ENCODE results near the gene SIPA1L3. TPM values are rescaled to one million over a fixed set of nuclear protein-coding genes. Genes with fewer than 3 reads are reported as not detected.

Gene SIPA1L3
- total RNA-seq, 2 donors from 2014 or later, result 42.8 to 48.2 TPM

- Mint-ChIP-seq H3K4me1 (no peaks in the 10 kb centered on the region), H3K9me3 (no peaks in the 10 kb centered on the region), H3K27me3 (ENCODE audit: insufficient read depth) (no peaks in the 10 kb centered on the region), H3K27ac (peak overlapping the region; percentile 38), H3K4me3 (no peak overlapping the region), H3K36me3 (ENCODE audit: low read depth) (peaks cover 23% of the 10 kb centered on the region)
- no peaks in the 10 kb centered on the region for H3K9me3 ChIP-seq (ENCODE audit: control insufficient read depth, low read length)
- H3K4me3 ChIP-seq (ENCODE audit: low read length), result no peak overlapping the region
- TF ChIP-seq, protein P1, sequence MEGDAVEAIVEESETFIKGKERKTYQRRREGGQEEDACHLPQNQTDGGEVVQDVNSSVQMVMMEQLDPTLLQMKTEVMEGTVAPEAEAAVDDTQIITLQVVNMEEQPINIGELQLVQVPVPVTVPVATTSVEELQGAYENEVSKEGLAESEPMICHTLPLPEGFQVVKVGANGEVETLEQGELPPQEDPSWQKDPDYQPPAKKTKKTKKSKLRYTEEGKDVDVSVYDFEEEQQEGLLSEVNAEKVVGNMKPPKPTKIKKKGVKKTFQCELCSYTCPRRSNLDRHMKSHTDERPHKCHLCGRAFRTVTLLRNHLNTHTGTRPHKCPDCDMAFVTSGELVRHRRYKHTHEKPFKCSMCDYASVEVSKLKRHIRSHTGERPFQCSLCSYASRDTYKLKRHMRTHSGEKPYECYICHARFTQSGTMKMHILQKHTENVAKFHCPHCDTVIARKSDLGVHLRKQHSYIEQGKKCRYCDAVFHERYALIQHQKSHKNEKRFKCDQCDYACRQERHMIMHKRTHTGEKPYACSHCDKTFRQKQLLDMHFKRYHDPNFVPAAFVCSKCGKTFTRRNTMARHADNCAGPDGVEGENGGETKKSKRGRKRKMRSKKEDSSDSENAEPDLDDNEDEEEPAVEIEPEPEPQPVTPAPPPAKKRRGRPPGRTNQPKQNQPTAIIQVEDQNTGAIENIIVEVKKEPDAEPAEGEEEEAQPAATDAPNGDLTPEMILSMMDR (conservative IDR thresholded peaks at IDR 0.05), result no peak
- no peak overlapping the region for H3K9ac ChIP-seq (ENCODE audit: extremely low read depth, low read length, poor library complexity, severe bottlenecking)
- DNase-seq, result no peak
- H3K27ac ChIP-seq (ENCODE audit: low read depth, low read length), result no peak overlapping the region
- H3K27me3 ChIP-seq (ENCODE audit: control insufficient read depth, insufficient read depth, low read length, poor library complexity, severe bottlenecking), result no peaks in the 10 kb centered on the region
- H3K4me1 ChIP-seq (ENCODE audit: control insufficient read depth, insufficient read depth, low read length), result no peaks in the 10 kb centered on the region
- WGBS, 2 experiments (ENCODE audit: insufficient coverage in 1 of 2, insufficient read length in 1 of 2), result 92 to 97% methylated on average over 6 of the region's 6 CpGs
- H3K36me3 ChIP-seq (ENCODE audit: control insufficient read depth, insufficient read depth, low read length), result peaks cover 6% of the 10 kb centered on the region
These were observed 237.7 kb downstream of the SIPA1L3 start for GRCh38 chr19:38144667-38145066.

DNA sequence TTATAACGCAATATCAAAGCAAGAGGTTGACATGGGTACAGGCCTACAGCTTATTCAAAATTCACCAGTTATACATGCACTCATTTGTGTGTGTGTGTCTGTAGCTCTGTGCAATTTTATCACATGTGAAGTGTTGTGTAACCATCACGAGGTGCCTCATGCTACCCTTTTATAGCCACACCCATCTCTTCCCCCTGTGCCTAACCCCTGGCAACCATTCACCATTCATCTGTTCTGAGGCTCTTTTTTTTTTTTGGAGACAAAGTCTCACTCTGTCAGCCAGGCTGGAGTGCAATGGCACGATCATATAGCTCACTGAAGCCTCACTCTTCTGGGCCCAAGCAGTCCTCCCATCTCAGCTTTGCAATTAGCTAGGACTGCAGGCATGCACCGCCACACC is 238.6 kb downstream of the SIPA1L3 start:
- TF ChIP-seq, protein P1 (conservative IDR thresholded peaks at IDR 0.05), result no peak
- no peak overlapping the region for H3K4me3 ChIP-seq (ENCODE audit: low read length)
- H3K4me1 ChIP-seq (ENCODE audit: control insufficient read depth, insufficient read depth, low read length), result no peaks in the 10 kb centered on the region
- H3K36me3 Mint-ChIP-seq (ENCODE audit: low read depth), result peaks cover 27% of the 10 kb centered on the region
- no peak for DNase-seq
- WGBS, 2 experiments (ENCODE audit: insufficient coverage in 1 of 2, insufficient read length in 1 of 2), result 91 to 94% methylated on average over 4 of the region's 4 CpGs
- H3K9me3 Mint-ChIP-seq, result no peaks in the 10 kb centered on the region
- peaks cover 6% of the 10 kb centered on the region for H3K36me3 ChIP-seq (ENCODE audit: control insufficient read depth, insufficient read depth, low read length)
- no peaks in the 10 kb centered on the region for H3K27me3 Mint-ChIP-seq (ENCODE audit: insufficient read depth)
- H3K27ac ChIP-seq (ENCODE audit: low read depth, low read length), result no peak overlapping the region
- no peak overlapping the region for H3K9ac ChIP-seq (ENCODE audit: extremely low read depth, low read length, poor library complexity, severe bottlenecking)
- H3K9me3 ChIP-seq (ENCODE audit: control insufficient read depth, low read length), result no peaks in the 10 kb centered on the region
- no peaks in the 10 kb centered on the region for H3K4me1 Mint-ChIP-seq
- H3K27ac Mint-ChIP-seq, result no peak overlapping the region
- no peaks in the 10 kb centered on the region for H3K27me3 ChIP-seq (ENCODE audit: control insufficient read depth, insufficient read depth, low read length, poor library complexity, severe bottlenecking)
- H3K4me3 Mint-ChIP-seq, result no peak overlapping the region

- Histone ChIP-seq H3K9ac (ENCODE audit: extremely low read depth, low read length, poor library complexity, severe bottlenecking) (no peak overlapping the region), H3K27me3 (ENCODE audit: control insufficient read depth, insufficient read depth, low read length, poor library complexity, severe bottlenecking) (no peaks in the 10 kb centered on the region), H3K9me3 (ENCODE audit: control insufficient read depth, low read length) (no peaks in the 10 kb centered on the region), H3K27ac (ENCODE audit: low read depth, low read length) (no peak overlapping the region), H3K4me1 (ENCODE audit: control insufficient read depth, insufficient read depth, low read length) (peaks cover 6% of the 10 kb centered on the region), H3K4me3 (ENCODE audit: low read length) (no peak overlapping the region), H3K36me3 (ENCODE audit: control insufficient read depth, insufficient read depth, low read length) (peaks cover 6% of the 10 kb centered on the region)
- no peak for DNase-seq
- Mint-ChIP-seq H3K36me3 (ENCODE audit: low read depth) (peaks cover 30% of the 10 kb centered on the region), H3K4me3 (no peak overlapping the region), H3K27me3 (ENCODE audit: insufficient read depth) (no peaks in the 10 kb centered on the region), H3K9me3 (no peaks in the 10 kb centered on the region), H3K27ac (no peak overlapping the region), H3K4me1 (peaks cover 7% of the 10 kb centered on the region)
- 93 to 95% methylated on average over 8 to 9 of the region's 9 CpGs for WGBS, 2 experiments (ENCODE audit: insufficient coverage in 1 of 2, insufficient read length in 1 of 2)
- TF ChIP-seq, protein P1 (conservative IDR thresholded peaks at IDR 0.05), result no peak
These were observed 241.3 kb downstream of the SIPA1L3 start for GRCh38 chr19:38148337-38148736.
